Right lobe of liver (tissue), 4 donors: ENCODE measurements around the gene CALD1.

ENCODE experiments used
- CTCF ChIP-seq, 4 donors: fragments of 200-600 bp in 3 of 4; fragments of 450-650 bp in 1 of 4; IDR thresholded peaks; one replicate each; pipeline versions ENCODE4 v1.5.1 to v1.8.0; 2016 to 2022; ENCODE audit warnings: antibody characterized with exemption in 4 of 4, mild to moderate bottlenecking in 2 of 4
- POLR2A ChIP-seq: fragments of 450-650 bp; IDR thresholded peaks from one replicate; pipeline ENCODE4 v1.6.1; 2017; ENCODE audit warnings: antibody characterized with exemption, mild to moderate bottlenecking
- donor health status: DM: no; HTN: no; CAD: no.
- donor health status: DM: no; HTN: no; CAD: no.
- donor health status: DM: no; HTN: yes; CAD: no.

- TF ChIP-seq POLR2A (no peak), CTCF (IDR thresholded peaks at IDR 0.05) (no peak)
Observed at GRCh38 chr7:134813663-134814396, 34.4 kb downstream of the CALD1 start.
